ENCODE measurements around the gene OR10H1.

- TF ChIP-seq CTCF (IDR thresholded peaks at IDR 0.05 in 2 of 3, conservative IDR thresholded peaks at IDR 0.05 in 1 of 3; ENCODE audit: borderline replicate concordance in 1 of 3, insufficient read depth in 1 of 3, low read depth in 2 of 3, low read length in 2 of 3) (no peak), SIN3A (IDR thresholded peaks at IDR 0.05; ENCODE audit: low read depth) (peak; percentile 66), MAX (IDR thresholded peaks at IDR 0.05) (peak; percentile 75), POLR2AphosphoS5 (IDR thresholded peaks at IDR 0.05; ENCODE audit: low read depth, low read length) (peak; percentile 69), POLR2A (IDR thresholded peaks at IDR 0.05; ENCODE audit: borderline replicate concordance, extremely low read depth, insufficient read depth, insufficient read length) (peak; percentile 68), ZNF274 (IDR thresholded peaks at IDR 0.05; ENCODE audit: low read depth, low read length) (no peak), EZH2 (IDR thresholded peaks at IDR 0.05) (no peak), REST (IDR thresholded peaks at IDR 0.05; ENCODE audit: low read depth) (no peak), FOSL1 (IDR thresholded peaks at IDR 0.05; ENCODE audit: low read depth) (0 out of 2 replicates have a peak, but pooled peaks have one; percentile 11), JUND (IDR thresholded peaks at IDR 0.05) (peak; percentile 50; the same call in 1 of the 2 replicates), ZFX (IDR thresholded peaks at IDR 0.05) (peak; percentile 66; the same call in 1 of the 2 replicates), SP1 (IDR thresholded peaks at IDR 0.05; ENCODE audit: low read depth) (peak; percentile 69), ELF1 (IDR thresholded peaks at IDR 0.05; ENCODE audit: borderline replicate concordance, low read depth) (peak; percentile 85; the same call in 1 of the 2 replicates), TCF7L2 (IDR thresholded peaks at IDR 0.05; ENCODE audit: borderline replicate concordance, extremely low read depth, insufficient read depth, insufficient read length) (peak; percentile 82)
Observed at GRCh38 chr19:15836330-15837220, 21.1 kb upstream of the OR10H1 start.

All from HCT116 (cell line).